ENCODE measurements around the gene ERCC4.
"Not testable (repeated sequence)": the region's sequence is repeated elsewhere in the genome, so short reads cannot be mapped to it uniquely, and the experiment has no call there.

ERCC4 gene

DNA sequence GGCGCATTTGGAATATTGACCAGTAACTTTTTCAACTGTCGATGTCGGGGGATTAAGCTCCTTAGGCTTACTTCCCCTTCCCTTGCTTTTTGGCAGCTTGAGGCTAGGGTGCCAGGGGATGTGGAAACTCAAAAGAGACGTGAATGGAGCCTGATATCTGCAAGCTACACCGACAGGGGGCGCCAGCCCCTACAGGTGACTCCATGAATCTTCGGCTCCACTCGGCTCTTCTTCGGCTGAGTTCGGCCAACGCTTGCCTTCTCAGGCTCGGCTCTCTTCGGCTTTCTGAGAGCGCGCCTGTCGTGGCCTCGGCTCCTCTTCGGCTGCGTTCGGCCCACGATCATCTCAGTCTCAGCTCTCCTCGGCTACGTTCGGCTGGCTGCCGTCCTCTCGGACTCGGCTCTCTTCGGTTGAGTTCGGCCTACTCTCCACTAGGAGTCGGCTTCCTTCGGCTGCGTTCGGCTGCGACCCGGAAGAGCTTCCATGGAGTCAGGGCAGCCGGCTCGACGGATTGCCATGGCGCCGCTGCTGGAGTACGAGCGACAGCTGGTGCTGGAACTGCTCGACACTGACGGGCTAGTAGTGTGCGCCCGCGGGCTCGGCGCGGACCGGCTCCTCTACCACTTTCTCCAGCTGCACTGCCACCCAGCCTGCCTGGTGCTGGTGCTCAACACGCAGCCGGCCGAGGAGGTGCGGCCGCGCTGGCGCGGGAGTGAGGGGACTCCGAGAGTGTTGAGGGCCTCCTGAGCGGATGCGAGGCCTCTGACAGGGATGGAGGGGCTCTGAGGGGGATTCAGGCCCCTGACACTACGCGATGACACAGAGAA, at the start of gene ERCC4:
TSS of gene ERCC4 (plus strand) at position 472 of the 827 bp plus-strand sequence. CDS start at position 484, 12 bp downstream.
- DNase-seq, result peak; percentile 96

DNA sequence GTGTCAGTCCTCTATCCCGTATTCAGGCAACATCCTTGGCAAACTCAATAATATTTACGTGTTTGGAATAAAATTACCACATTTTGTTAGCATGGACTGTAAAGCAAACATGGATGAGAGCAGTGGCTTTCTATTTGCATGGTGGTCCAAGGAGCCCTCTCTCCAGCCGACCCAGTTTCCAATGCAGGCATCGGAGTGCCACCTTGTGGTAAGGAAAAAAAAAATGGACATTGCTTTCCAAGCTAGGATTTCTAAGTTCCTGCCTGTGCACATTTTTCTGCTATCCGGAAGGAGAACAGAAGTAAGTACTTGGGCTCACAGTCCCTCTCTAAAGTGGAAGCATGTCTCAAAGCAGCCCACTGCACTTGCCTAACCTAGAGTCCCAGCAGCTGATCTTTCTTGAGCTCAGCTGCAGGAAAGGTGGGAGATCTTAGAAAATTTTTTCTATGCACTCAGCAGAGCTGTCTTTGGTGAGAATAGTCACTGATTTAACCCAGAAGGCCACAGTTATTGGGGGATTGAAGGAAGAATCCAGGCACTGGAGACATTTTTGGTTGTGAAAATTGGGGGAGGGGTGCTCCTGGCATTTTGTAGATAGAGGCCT, 46.0 kb upstream of the ERCC4 start:
- no peak for DNase-seq

DNA sequence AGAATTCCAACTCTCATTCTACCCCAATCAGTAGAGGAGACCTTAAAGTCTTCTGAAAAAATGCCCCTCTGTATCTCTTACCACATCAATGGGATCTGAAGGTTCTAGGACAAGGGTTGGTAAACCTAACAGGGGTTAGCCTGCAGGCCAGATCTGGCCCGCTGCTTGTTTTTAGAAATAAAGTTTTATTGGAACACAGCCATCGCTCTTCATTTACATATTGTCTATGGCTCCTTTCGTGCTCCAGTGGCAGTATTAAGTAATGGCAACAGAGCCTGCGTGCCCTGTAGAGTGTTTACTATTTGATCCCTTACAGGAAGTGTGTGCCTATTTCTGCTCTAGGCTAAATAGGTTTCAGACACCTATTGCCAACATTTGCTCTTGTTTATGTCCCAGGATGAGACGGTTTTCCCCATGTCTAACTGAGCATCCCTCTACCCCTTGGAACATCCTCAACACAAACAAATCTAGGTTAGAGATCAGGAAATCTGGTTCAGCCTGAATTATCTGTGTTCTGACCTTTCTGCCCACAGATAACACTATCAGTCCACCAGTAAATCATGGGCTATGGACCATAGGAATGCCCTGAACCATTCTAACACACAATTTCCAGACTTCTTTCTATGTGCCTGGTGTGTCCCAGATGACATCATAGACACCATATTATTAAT, 44.2 kb upstream of the ERCC4 start:
- no peak for DNase-seq

DNA sequence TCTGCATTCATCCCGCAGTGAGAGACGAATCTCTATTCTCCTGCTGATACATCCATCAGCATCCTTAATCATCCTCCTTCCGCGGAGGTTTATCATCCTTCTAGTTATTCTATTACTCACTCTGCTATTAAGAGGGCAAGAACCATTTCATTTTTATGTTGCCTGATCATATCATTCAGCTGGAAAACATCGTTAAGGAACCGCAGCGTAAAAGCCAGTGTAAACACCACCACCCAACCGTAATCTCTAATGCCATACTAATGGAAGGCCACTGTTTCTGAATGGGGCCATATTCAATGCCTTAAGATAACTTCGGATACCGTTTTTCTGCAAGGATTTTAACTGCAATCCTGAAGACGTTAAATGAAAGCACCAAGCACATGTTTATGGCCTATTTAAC, 36.7 kb upstream of the ERCC4 start:
- DNase-seq, result no peak

DNA sequence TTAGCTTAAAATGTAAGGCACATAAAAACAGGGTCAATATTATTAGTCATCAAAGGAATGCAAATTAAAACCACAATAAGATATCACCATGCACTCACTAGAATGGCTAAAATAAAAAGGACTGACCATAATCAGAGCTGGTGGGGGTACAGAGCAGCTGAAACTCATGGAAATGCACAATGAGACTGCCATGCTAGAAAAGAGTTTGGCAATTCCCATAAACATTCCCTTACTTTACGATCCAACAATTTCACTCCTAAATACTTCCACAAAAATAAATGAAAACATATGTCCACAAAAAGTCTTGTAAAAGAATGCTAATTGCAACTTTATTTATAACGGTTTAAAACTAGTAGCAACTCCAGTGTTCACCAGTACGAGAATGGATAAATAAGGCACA, 36.1 kb upstream of the ERCC4 start:
- no peak for DNase-seq

DNA sequence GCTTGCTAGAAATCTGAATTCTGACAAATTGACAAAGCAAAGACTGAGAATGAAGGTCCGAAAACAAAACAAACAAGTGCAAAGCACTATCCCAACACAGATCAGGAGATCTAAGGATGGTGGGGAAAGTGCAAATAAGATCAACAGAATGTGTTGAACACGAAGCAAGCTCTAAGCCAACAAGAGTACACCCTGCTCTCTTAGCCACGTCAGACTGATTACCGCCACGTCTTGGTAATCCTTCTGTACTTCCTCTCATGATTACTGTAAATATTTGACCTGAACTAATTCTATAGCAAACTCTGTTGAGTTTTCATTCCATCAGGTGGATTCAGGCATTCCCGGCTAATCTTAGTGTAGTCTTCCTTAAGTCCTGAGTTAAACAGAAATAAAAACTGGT, 34.3 kb upstream of the ERCC4 start:
- DNase-seq, result no peak

DNA sequence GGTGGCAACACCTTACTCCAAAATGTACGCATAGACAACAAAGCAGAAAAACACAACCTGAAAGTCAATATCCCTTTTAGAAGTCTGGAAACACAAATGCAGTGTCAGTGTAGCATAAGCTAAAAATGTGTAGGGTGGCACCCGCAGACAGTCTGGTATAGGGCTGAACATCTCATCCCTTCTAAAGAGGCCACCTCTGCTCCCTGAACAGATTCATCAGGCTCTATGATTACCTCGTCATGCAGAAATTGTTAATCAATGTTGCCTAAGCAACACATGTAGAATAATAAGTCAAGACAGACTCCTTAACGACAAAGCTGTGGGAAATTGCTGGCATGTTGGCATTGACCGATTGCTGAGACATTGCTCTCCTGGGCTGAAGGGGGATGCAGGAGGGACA, 33.3 kb upstream of the ERCC4 start:
- DNase-seq, result no peak

DNA sequence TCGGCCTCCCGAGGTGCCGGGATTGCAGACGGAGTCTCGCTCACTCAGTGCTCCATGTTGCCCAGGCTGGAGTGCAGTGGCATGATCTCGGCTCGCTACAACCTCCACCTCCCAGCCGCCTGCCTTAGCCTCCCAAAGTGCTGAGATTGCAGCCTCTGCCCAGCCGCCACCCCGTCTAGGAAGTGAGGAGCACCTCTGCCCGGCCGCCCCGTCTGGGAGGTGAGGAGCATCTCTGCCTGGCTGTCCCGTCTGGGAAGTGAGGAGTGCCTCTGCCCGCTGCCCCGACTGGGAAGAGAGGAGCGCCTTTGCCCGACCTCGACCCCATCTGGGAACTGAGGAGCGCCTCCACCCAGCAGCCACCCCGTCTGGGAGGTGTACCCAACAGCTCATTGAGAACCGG, 30.6 kb upstream of the ERCC4 start:
- not testable (repeated sequence) for DNase-seq

DNA sequence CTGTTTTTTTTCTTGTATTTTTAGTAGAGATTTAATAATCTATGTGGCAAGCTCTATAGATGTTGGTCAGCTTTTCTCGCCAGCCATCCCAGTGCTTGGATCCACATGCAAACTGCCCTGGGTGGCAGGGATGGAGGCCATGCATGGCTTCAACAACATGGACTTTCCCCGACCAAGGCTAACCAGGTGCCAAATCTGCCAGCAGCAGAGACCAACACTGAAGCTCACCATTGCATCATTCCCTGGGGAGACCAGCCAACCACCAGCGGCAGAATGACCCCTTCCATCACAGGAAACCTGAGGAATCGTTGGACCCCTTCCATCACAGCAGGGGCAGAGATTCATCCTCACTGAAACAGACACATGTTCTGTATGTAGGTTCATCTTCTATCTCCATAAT, 27.7 kb upstream of the ERCC4 start:
- DNase-seq, result no peak

DNA sequence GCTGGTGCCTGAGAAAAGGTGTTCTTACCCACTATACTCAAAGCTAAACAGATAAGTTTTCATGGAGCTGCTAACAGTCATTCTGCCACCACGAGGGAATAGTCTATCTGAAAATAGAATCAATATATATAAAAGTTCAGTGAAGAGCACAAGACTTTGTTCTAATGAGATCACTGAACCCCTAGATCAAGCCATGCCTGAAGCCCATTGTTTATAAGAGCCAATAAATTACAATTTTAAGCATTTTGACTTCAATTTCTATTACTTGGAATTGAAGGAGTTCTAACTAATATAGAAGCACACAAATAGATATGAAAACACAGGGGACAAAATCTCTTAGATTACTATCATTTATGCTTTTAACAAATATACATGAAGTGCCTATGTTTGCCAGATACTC, 24.4 kb upstream of the ERCC4 start:
- no peak for DNase-seq

DNA sequence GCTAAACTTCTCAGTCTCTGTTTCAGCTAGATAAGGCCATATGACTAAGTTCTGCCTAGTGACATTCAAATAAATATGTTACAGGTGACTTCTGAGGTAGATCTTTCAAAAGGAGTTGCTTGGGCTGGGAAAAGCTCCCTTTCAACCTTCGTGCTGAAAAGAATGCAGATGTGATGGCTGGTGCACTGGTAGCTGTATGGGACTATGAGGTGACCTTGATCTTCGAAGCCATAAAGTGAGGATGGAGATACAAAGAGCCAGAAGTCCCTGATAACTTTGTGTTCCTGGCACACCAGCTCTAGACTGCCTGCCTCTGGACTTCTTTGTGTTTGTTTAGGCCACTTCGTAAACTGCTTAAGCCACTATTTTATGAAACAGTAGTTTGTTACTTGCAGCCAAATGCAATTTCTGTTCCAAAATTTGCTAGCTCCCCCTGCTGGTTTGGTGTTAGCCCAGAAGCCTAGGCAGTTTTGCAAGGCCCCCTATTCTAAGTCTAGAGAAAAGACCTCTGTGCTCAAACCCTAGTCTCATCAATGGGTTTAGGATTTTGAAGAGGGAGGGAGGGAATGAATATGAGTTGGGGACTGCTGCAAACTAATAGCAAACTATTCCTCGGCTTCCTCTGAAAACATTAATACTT, 23.3 kb upstream of the ERCC4 start:
- no peak for DNase-seq

DNA sequence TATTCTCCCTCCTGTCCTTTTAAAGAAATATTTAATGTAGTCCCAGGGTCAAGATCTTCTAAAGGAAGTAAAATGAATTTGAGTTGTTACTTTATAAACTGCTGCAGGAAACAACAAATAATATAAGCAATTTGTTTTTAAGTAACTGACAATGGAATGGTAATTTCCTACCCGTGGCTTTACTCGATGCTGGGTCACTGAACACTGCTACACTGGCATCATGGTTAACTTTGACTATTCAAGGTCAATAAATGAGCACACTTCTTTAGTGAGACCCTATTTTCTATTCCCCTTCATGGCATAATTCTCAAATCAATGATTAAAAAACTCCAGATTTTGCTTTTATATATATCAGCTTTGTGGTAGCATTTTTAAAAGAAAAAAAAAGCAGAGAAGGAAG, 22.1 kb upstream of the ERCC4 start:
- DNase-seq, result no peak

DNA sequence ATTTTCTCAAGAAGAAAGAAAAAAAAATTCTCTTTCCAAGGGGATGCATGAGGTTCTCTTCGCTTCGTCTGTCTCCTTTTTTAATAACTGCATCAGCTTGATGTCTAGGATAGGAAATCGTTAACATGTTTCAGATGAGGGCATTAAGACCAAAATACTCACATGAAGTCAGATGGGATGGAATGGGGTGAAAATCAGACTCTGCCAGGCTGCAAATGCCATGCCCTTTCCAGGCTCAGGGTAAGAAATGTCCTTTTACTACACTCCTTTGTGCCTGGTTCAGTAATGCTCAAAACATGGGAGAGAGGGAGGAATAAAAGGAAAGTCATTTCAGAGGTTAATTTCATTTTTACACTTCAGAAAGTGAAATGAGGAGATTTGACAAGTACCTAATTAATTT, 21.7 kb upstream of the ERCC4 start:
- DNase-seq, result no peak

DNA sequence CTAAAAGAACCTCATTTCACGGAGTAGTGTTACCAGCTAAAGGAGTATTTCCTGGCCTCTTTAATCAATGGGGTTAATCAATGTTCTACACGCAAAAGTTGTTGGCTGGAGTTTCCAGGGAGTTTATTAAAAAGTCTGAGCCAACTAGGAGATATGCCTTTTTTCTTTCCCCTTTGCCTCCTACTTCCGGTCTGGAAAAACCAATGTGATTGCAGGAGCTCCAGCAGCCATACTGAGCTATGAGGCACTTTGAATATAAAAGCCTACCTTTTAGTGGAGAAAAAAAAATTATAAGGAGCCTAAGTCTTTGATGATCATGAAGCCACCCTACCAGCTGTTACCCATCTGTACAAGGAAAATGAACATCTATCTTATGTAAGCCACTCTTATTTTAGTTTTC, 17.9 kb upstream of the ERCC4 start:
- DNase-seq, result no peak

DNA sequence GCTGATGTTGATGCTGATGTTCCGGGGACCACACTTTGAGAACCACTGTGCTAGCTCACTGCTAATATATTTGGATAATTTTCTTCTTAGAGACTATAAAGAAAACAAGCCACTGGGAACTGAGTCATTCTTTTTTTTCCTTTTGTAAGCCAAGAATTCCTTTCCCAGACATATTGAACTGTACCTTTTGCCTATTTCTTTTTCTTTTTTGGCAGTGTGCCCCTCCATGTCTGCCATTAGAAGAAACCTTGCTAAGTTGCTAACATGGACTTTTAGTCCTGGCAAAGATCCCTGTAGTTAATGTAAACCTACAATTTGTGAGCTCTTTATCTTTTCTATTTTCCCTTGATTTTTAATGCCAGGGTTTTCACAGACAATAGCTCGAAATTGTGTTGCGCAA, 17.3 kb upstream of the ERCC4 start:
- no peak for DNase-seq

DNA sequence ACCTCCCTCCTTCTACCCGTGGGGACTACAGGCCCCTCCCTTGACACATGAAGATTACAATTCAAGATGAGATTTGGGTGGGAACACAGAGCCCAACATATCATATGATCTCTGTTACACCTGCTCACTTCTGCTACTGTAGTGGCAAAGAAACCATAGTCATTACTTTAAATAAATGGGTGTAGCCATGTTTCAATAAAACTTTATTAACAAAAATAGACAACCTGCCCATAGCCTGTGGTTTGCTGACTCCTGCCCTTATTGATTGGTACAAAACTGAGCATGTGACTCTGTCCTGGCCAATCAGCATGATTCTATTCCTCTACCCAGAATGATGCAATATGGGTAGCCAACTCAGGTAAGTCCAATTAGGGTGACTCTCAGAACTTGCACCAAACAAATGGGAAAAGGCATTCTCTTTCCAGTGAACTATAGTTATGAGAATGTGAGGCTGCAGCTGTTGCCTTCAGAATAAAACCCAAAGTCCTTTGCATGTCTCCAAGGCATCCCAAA, 15.7 kb upstream of the ERCC4 start:
- no peak for DNase-seq

DNA sequence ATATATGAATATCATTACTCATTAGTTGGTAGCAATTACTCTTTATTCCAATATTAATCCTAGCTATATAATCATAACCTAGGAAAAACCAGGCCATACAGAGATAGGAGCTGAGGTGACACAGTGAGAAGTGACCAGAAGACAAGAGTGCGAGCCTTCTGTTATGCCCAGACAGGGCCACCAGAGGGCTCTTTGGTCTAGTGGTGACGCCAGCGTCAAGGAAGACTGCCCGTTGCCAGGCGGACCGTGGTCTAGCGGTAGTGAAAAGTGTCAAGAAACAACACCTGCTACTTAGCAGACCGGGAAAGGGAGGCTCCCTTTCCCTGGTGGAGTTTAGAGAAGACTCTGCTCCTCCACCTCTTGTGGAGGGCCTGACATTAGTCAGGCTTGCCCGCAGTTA, 15.1 kb upstream of the ERCC4 start:
- DNase-seq, result not testable (repeated sequence)

DNA sequence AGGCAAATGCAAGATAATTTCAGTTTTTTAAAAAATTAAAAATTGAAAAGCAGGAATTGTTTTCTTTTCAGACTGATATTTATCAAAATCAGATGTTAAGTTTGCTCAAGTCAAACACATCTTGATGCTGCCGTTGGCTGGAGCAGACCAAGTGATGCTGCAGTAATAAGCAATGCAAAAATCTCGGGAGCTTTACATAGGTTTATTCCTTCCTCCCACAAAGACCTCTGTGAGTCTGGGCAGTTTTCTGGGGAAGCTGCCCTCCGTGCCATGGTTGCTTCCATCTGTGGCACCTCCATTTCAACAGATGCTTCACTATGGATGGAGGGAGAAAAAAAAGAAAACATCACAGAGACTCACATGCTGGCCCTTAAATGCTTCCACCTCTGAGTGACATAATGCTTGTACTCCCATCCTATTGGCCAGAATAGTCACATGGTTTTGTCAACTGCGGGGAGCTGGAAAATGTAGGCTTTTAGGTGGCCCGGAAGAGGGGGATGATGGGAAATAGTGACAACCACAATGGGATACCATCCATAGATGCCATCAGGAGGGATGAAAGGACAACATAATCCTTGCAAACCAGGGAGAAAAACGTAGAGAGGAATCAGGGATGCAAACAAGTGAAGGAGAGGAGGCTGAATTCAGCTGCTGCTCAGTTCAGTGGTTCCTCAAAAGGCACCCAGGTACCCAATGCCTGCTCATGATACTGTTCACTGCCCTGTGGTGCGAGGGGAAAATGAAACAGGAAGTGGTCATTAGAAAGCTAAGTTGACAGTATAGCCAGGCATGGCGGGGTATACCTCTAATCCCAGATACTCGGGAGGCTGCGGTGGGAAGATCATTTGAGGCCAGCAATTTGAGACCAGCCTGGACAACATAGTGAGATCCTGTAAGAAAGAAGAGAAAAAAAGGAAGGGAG, 13.5 kb upstream of the ERCC4 start:
- no peak for DNase-seq

DNA sequence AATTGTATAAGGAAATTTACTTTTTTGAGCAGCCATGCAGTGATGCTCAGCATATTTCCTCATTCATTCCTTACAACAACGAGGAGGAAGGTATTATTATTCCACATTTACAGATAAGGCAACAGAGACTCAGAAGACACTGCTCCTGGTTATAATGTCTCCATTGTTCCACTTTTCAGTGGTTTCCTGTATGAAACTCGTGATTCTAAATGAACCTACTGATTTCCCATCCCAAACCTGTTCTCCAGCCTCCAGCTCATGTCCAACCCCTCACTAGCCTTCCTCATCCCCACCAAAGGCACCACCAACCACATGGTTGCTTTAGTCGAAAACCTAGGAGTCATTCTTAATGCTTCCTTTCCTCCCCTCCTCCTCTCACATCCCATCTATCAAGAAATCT, 12.5 kb upstream of the ERCC4 start:
- DNase-seq, result no peak

DNA sequence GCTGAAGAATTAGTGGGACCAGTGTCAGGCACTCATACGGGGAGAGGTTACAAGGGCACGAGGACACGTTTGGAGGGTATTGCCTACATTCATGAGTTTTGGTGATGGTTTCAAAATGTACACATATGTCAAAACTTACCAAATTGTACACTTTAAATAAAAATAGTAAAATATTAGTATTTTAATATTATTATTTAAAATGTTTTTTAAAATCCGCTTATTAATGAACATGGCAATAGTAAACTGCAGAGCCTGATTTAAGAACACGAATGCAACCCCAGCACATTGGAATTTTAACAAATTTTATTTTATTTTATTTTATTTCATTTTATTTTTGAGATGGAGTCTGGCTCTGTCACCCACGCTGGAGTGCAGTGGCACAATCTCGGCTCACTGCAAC, 10.9 kb upstream of the ERCC4 start:
- no peak for DNase-seq

DNA sequence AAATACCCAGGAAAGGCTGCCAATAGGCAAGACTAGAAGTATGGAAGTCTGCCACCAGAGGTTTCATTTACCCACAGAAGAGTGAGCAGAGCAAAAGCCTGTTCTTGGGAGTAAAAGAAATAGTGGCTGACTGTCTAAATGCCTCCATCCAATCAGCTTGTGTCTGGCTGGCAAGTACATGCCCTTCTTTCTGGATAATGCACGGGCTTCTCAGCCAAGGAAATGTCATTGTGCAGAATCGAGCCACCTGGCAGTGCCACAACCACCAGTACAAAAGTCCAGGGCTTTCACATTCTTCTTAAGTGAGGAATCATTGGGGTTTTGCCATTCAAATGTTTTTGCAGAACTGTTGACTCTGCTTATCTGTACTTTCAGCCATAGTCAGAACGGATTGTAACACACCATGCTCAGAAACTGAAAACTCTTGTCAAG, 10.1 kb upstream of the ERCC4 start:
- no peak for DNase-seq

DNA sequence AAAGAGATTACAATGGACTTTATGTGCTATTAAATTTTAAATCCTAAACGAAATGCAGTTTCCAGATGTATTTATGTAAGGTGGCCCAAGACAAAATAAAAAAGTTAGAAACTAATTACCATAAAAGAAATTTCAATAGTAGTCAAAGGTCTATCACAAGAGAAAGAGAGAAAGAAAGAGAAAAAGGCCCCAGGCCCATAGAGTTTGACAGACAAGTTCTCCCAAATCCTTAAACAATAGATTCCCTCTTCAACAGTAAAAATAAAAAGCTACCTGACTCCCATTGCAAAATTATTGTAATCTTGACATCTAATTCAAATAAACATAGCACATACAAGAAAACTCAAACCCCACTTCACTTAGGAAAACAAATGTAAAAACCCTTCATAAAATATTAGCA, 8.6 kb upstream of the ERCC4 start:
- no peak for DNase-seq
